Naive B cell (primary cell): ENCODE measurements around the gene CASK. TPM values are rescaled to one million over a fixed set of nuclear protein-coding genes. Genes with fewer than 3 reads are reported as not detected.
"Not testable (repeated sequence)": the region's sequence is repeated elsewhere in the genome, so short reads cannot be mapped to it uniquely, and the experiment has no call there.

Experiments used
- ATAC-seq, 2 donors: fragments of 150-1000 bp; cut with Tn5 transposase; 2 replicates each; pipeline ENCODE4 v1.10.0; 2021; ENCODE audit warnings: low read depth in 2 of 2, mild to moderate bottlenecking in 2 of 2, moderate library complexity in 2 of 2
- DNase-seq: peaks from one replicate; pipeline ENCODE4 v3.0.0; 2022
- H3K27ac Mint-ChIP-seq, 6 donors: one replicate each; pipeline ENCODE4 v1.8.0; 2020 to 2022; ENCODE audit warnings: mild to moderate bottlenecking in 6 of 6, mixed read lengths in 6 of 6, moderate library complexity in 5 of 6, inconsistent platforms in 2 of 6
- H3K27me3 Mint-ChIP-seq, 3 donors: one replicate each; pipeline ENCODE4 v1.8.0; 2021 to 2022; ENCODE audit warnings: mixed read lengths in 3 of 3, mild to moderate bottlenecking in 1 of 3
- H3K36me3 Mint-ChIP-seq, 2 donors: one replicate each; pipeline ENCODE4 v1.8.0; 2020 to 2022; ENCODE audit warnings: mixed read lengths in 2 of 2, inconsistent platforms in 1 of 2, mild to moderate bottlenecking in 1 of 2
- H3K4me1 Mint-ChIP-seq, 3 donors: one replicate each; pipeline ENCODE4 v1.8.0; 2020 to 2022; ENCODE audit warnings: mixed read lengths in 3 of 3, inconsistent platforms in 1 of 3, mild to moderate bottlenecking in 1 of 3, moderate library complexity in 1 of 3
- H3K4me3 Mint-ChIP-seq, 8 donors: one replicate each; pipeline ENCODE4 v1.8.0; 2020 to 2022; ENCODE audit warnings: mild to moderate bottlenecking in 8 of 8, mixed read lengths in 8 of 8, moderate library complexity in 8 of 8, inconsistent platforms in 2 of 8
- H3K9me3 Mint-ChIP-seq, 7 donors: one replicate each; pipeline ENCODE4 v1.8.0; 2020 to 2022; ENCODE audit warnings: mixed read lengths in 7 of 7, mild to moderate bottlenecking in 5 of 7, inconsistent platforms in 2 of 7, moderate library complexity in 1 of 7
- polyA plus RNA-seq, 6 donors: library from polyadenylated mRNA; unstranded; fragments of 300-500 nt; fragmentation: Illumina TruSeq; gene quantifications; one replicate each; pipeline ENCODE4 v1.2.3, GENCODE V29; 2021; ENCODE audit warnings: low read depth in 6 of 6

CASK gene
- polyA plus RNA-seq, 6 donors from 2014 or later: 2.6 to 10.8 (median 6.2) TPM

DNA sequence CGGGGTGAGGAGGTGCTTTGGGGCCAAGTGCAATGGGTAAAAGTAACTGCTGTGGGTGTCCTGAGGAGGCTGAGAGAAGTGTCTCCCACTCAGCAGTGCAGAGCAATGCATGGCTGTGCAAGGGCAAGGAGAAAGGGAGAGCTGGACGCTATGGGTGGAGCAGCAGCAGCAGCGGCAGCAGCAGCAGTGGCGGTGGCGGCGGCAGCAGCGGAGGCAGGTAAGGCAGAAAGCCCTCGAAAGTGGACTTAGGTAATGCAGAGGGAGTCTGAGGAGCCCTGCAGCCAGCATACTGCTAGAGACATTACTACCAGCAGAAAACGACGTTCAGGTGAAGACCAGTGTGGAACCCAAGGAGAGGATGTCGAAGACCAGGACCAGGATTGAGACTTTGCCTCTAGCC is 394.1 kb downstream of the CASK start:
- Mint-ChIP-seq H3K4me3 (no peak overlapping the region), H3K9me3 (no peaks in the 10 kb centered on the region), H3K36me3 (peaks cover 11 to 17% of the 10 kb centered on the region in 2 donors), H3K4me1 (no peaks in the 10 kb centered on the region), H3K27ac (peak overlapping the region in 1 of 6 donors; percentile 7), H3K27me3 (peaks cover 0 to 8% (median 0%) of the 10 kb centered on the region in 3 donors)
- ATAC-seq: no peak
- DNase-seq: no peak

DNA sequence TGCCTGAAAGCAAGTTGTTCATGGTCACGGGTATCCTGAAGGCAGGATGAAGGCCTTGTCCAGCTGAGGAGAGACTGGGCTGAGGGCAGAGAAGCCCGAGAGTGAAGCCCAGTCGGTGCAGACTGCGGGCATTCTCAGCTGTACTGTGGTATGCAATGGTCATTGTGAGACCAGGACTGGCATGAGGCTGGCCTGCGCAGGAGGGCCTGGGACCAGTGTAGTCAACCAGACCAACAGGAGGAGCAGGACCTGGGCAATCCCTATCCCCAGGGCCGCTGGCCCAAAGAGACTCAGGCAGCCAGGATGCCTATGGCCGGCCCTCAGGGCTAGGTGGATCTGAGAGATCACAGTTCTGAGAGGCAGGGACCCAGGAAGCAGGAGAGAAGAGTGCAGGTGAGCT is 394.6 kb downstream of the CASK start:
- H3K36me3 Mint-ChIP-seq: peaks cover 11 to 17% of the 10 kb centered on the region in 2 donors
- no peak for DNase-seq
- no peak overlapping the region for H3K27ac Mint-ChIP-seq
- peaks cover 0 to 8% (median 0%) of the 10 kb centered on the region in 3 donors for H3K27me3 Mint-ChIP-seq
- H3K4me1 Mint-ChIP-seq: no peaks in the 10 kb centered on the region
- H3K9me3 Mint-ChIP-seq: no peaks in the 10 kb centered on the region
- no peak overlapping the region for H3K4me3 Mint-ChIP-seq
- ATAC-seq: no peak

DNA sequence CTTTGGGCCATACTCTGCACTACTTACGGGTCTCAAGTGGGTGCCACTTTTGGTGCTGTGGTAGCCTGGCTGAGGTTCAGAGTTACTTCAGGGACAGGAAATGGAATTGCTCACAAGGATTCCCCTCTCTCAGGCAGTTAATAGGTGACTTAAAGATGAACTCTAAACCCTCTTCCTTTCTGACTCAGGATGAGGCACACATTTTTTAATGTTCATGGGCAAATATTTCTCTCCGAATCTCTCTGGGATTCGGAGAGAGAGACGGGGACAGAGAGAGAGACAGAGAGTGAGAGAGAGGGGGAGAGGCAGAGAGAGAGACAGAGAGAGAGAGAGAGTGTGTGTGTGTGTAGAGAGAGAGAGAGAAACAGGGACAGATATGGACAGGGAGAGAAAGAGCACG is 396.4 kb downstream of the CASK start:
- Mint-ChIP-seq H3K9me3 (no peaks in the 10 kb centered on the region), H3K27me3 (peaks cover 0 to 8% (median 0%) of the 10 kb centered on the region in 3 donors), H3K4me1 (no peaks in the 10 kb centered on the region), H3K36me3 (peaks cover 11 to 17% of the 10 kb centered on the region in 2 donors), H3K4me3 (no peak overlapping the region), H3K27ac (peak overlapping the region in 1 of 6 donors; percentile 6)
- DNase-seq (no peak), ATAC-seq (no peak)

DNA sequence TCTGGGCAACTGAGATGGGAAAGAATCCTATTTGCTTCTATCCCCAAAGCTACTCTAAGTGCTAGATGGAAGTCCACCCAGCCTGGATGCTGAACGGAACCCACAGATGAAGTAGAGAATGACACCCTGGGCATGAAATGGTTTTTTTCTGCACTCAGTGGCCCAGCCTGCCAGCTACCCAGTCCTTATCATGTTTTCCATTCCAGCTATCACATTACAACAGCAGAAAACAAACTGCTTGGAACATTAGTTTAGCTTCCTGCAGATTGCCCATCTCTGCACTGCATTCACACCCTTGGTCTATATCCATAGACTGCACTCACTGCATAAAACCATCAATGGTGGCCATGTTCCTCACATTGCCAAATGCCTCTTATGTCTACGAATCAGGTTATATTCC is 397.1 kb downstream of the CASK start:
- ATAC-seq: no peak
- no peaks in the 10 kb centered on the region for H3K9me3 Mint-ChIP-seq
- H3K36me3 Mint-ChIP-seq: peaks cover 11 to 15% of the 10 kb centered on the region in 2 donors
- no peak overlapping the region for H3K4me3 Mint-ChIP-seq
- H3K27me3 Mint-ChIP-seq: peaks cover 0 to 8% (median 0%) of the 10 kb centered on the region in 3 donors
- no peak overlapping the region for H3K27ac Mint-ChIP-seq
- no peaks in the 10 kb centered on the region for H3K4me1 Mint-ChIP-seq
- DNase-seq: no peak

DNA sequence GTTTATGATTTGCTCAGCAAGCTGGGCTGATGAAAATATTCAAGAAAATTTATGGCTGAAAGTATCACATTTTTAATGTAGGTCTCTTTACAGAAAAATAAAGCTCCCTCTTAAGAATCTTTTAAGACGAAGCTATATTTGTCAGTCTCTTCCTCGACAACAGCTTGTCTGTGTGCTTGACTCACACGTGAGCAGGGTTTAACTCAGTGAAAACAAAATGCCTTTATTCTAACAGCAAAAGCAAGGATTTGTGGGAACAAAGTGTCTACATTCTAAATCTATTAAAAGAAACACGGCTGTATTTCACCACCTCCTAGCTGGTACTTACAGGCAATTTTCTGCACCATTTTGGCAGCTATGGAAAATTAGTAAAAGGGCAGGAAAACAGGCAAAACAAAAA is 400.7 kb downstream of the CASK start:
- Mint-ChIP-seq H3K4me3 (no peak overlapping the region), H3K27me3 (no peaks in the 10 kb centered on the region), H3K27ac (no peak overlapping the region), H3K4me1 (no peaks in the 10 kb centered on the region), H3K36me3 (no peaks in the 10 kb centered on the region), H3K9me3 (no peaks in the 10 kb centered on the region)
- DNase-seq: no peak
- ATAC-seq: no peak

DNA sequence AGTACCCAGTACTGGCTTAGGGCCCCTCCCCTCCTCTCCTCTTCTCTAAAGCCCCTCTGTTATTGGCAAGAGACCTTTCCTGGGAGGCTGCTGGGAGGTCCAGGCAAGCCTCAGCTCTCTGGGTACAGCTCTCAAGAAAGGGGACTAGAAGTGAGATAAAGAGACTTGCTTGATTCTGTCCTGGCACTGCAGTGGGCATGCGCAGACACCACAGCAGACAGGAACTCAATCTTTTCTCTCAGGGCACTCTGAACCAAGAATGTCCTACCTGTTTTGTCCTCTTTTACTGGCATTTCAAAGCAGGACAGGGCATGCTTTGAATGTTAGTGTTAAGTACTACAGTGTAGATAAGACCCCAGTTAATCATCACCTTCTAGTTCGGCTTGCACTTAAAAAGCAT is 401.3 kb downstream of the CASK start:
- no peak for DNase-seq
- no peak for ATAC-seq
- H3K9me3 Mint-ChIP-seq: no peaks in the 10 kb centered on the region
- H3K36me3 Mint-ChIP-seq: no peaks in the 10 kb centered on the region
- H3K4me3 Mint-ChIP-seq: no peak overlapping the region
- no peaks in the 10 kb centered on the region for H3K27me3 Mint-ChIP-seq
- H3K4me1 Mint-ChIP-seq: no peaks in the 10 kb centered on the region
- no peak overlapping the region for H3K27ac Mint-ChIP-seq

DNA sequence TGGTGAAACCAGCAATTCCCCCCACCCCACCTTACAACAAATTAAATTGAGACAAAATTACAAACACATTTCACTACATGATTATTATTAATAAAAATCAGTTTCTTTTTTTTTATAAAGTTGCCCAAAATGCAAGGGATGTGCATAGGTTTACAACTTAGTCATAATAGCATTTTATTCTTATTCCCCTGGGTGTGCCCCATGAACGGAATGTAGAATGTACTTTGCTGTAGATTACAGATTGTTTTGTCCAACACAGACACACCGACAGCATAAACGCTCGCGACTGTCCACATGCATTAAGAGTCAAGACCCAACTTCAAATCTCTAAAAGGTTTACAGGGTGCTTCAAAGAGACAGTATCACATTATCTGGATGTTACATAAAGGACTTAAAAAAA is 403.9 kb downstream of the CASK start:
- H3K4me1 Mint-ChIP-seq: no peaks in the 10 kb centered on the region
- no peaks in the 10 kb centered on the region for H3K36me3 Mint-ChIP-seq
- no peaks in the 10 kb centered on the region for H3K9me3 Mint-ChIP-seq
- H3K27me3 Mint-ChIP-seq: no peaks in the 10 kb centered on the region
- H3K4me3 Mint-ChIP-seq: no peak overlapping the region
- ATAC-seq (no peak), DNase-seq (no peak)
- H3K27ac Mint-ChIP-seq: no peak overlapping the region

DNA sequence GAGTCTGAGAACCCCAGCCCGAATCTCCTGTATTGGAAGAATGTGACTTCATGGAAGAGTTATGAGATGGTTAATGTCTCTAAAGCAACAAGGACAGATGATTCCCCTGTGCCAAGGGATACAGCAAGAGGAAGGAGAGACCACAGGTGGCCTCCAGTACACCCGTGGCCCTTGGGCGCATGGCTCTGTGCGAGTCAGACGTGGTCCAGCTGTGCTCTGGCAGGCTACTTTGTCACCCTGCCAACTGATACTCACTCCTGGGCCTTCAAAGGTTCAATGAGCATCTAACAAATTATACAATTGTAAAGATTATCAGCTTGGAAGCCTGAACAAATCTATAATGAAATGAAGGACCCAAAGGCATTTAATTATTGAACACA is 404.5 kb downstream of the CASK start:
- Mint-ChIP-seq H3K9me3 (no peaks in the 10 kb centered on the region), H3K4me3 (no peak overlapping the region), H3K4me1 (no peaks in the 10 kb centered on the region), H3K27ac (no peak overlapping the region), H3K27me3 (no peaks in the 10 kb centered on the region), H3K36me3 (no peaks in the 10 kb centered on the region)
- DNase-seq (no peak), ATAC-seq (no peak)

DNA sequence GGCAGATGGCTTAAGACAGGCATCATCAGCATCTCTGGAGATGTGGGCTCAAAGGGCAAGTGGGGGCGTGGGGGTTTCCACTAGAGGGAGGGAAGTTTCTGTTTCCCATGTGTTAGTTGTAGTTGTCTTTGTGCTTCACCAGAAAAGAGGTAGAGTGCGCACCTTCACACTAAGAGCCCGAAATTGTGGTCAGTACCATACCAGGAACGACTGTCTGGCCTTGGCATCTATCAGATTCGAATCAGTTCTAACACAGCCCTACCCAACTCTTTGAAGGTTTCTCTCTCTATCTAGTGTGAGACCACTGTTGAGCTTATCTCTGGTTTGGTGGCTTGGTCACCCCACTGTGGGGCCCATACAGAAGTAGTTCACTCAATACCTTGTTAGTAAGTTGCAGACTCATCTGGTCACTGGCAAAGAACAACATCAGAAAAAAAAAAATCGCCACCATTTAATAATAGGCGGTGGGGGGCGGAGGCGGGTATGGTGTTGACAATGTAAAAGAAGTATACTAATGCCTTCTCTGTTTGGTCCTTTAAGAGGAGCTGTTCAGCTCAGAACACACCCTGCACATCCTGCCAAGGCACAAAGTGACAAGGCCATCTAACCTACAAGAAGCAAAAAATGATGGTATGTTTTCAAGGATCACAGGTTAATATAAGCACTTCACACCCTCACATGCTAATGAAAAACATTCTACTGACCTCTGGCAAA is 405.1 kb downstream of the CASK start:
- Mint-ChIP-seq H3K9me3 (no peaks in the 10 kb centered on the region), H3K4me1 (no peaks in the 10 kb centered on the region), H3K27ac (peak overlapping the region in 1 of 6 donors; percentile 44), H3K4me3 (no peak overlapping the region), H3K36me3 (no peaks in the 10 kb centered on the region), H3K27me3 (no peaks in the 10 kb centered on the region)
- DNase-seq: no peak
- ATAC-seq: no peak

DNA sequence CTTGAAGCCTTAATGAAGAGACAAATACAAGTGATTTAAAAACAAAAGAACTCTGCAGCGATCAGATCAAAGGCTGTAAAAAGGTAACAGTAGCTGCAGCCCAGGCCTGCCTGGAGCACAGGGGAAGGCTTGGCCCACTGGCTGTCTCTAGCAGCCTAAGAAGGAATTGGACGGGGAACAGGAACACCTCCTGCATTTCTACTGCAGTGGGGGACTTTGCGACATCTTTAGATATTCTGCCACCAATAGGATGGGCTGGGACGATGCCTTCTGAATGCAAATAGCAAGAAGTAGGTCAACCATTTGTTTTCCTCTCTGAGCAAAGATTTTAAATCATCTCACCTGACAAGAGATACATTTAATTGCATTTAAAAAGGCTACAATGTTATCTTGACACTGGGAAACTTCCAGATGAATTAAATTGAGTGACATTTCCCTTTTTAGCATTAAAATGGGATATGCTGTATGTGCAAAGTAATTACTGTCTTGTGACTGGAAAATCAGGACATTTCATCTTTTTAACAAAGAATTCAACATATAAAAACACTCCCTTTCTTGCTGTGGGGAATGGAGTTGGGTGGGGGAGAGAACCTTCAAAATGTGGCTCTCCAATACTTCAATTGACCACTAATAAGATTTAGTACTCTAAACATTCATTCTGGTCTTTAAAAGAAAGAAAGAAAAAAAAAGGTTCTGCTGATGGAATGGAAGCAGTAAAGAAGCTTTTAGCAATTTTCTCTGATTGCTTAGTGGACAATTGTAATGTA is 406.2 kb downstream of the CASK start:
- DNase-seq (no peak), ATAC-seq (no peak)
- peaks cover 0 to 5% (median 0%) of the 10 kb centered on the region in 3 donors for H3K4me1 Mint-ChIP-seq
- no peak overlapping the region for H3K27ac Mint-ChIP-seq
- H3K9me3 Mint-ChIP-seq: no peaks in the 10 kb centered on the region
- H3K36me3 Mint-ChIP-seq: no peaks in the 10 kb centered on the region
- H3K4me3 Mint-ChIP-seq: no peak overlapping the region
- H3K27me3 Mint-ChIP-seq: no peaks in the 10 kb centered on the region

DNA sequence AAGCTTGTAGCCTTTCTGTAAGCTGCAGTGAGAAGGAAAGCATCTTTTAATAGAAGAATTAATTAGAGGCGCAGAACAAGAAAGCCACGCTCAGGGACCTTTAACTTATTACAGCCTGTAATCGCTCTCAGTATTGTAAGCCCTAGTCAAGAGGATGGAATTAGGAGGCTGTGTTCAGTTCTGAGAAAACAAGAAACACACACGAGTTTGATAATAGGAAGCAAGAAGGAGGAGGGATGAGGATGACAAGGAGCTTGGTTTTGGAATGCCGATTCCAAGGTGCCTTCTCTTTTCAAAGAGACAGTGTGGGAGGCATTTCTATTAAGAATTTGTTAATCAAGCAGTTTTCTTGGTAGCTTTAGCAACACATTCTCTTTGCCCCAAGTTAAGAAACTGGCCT is 406.9 kb downstream of the CASK start:
- H3K27ac Mint-ChIP-seq: peak overlapping the region in 1 of 6 donors; percentile 78
- ATAC-seq: no peak

DNA sequence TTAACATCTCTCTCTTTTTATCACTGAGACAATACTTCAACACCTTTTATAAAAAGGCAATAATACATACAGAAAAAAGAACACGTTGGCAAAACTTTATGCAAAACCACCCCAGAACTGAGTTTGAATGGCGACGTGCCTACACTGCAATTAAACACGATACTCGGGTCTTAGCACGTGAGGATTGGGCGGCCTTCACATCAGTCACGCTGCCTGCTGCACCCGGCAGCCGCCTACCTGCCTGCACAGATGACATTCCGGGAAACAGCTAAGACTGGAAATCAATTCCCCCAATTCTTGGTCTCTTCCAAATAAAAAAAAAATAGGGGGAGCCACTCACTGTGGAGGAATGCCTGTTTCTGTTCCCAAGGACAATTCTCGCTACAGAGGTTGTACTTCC is 408.0 kb downstream of the CASK start:
- H3K27me3 Mint-ChIP-seq: no peaks in the 10 kb centered on the region
- H3K9me3 Mint-ChIP-seq: no peaks in the 10 kb centered on the region
- H3K27ac Mint-ChIP-seq: peak overlapping the region in 1 of 6 donors; percentile 56
- H3K4me3 Mint-ChIP-seq: no peak overlapping the region
- H3K4me1 Mint-ChIP-seq: peaks cover 0 to 8% (median 0%) of the 10 kb centered on the region in 3 donors
- ATAC-seq: no peak
- no peak for DNase-seq
- no peaks in the 10 kb centered on the region for H3K36me3 Mint-ChIP-seq

More for the DNA sequence above, 406.9 kb downstream of the CASK start:
- DNase-seq: no peak
- H3K4me3 Mint-ChIP-seq: no peak overlapping the region
- no peaks in the 10 kb centered on the region for H3K36me3 Mint-ChIP-seq
- H3K27me3 Mint-ChIP-seq: no peaks in the 10 kb centered on the region
- peaks cover 0 to 8% (median 0%) of the 10 kb centered on the region in 3 donors for H3K4me1 Mint-ChIP-seq
- no peaks in the 10 kb centered on the region for H3K9me3 Mint-ChIP-seq

DNA sequence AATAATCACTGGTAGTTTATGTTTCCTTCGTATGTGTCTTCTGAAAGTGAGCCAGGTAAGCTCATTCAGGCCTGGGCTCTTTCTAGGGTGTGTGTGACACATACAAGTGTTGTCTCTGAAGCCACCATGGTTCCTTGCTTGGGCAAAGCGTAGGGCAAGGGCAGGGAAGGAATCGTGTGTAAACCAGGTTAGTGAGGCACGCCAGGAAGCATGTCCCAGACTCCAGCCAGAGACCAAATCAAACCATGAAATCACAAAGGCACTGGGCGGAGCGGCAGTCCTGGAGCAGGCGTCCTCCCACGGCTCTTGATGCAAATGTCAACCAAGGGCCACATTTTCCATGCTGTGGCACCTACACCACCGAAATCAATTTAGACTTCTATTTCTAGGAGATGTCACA is 409.2 kb downstream of the CASK start:
- H3K4me1 Mint-ChIP-seq: peaks cover 0 to 8% (median 0%) of the 10 kb centered on the region in 3 donors
- DNase-seq (no peak), ATAC-seq (no peak)
- peak overlapping the region in 1 of 6 donors; percentile 87 for H3K27ac Mint-ChIP-seq
- H3K9me3 Mint-ChIP-seq: no peaks in the 10 kb centered on the region
- no peaks in the 10 kb centered on the region for H3K27me3 Mint-ChIP-seq
- H3K4me3 Mint-ChIP-seq: no peak overlapping the region
- no peaks in the 10 kb centered on the region for H3K36me3 Mint-ChIP-seq

DNA sequence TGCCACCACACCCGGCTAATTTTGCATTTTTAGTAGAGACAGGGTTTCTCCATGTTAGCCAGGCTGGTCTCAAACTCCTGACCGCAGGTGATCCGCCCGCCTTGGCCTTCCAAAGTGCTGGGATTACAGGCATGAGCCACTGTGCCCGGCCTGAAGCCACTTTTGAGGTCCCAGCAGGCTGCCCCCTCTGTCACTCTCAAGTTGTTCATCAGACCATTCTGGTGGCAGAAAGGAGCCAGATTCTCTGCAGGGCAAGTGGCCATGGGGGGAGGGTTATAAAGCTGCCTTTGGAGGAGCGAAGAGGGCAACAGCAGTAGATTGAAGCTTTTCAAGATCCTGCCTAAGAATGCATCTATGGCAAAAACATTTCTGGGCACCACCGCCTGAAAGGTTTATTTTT is 410.5 kb downstream of the CASK start:
- not testable (repeated sequence) for H3K9me3 Mint-ChIP-seq, H3K4me1 Mint-ChIP-seq, H3K4me3 Mint-ChIP-seq, H3K27me3 Mint-ChIP-seq, ATAC-seq, H3K36me3 Mint-ChIP-seq, DNase-seq
- peak overlapping the region in 1 of 6 donors; percentile 41 for H3K27ac Mint-ChIP-seq
